K562 (cell line): ENCODE data around the gene JUN. TPM values are rescaled to one million over a fixed set of nuclear protein-coding genes. Genes with fewer than 3 reads are reported as not detected.

Experiments used
- CHD1 ChIP-seq: fragments of 200-600 bp; sonication (generic); IDR thresholded peaks from one replicate; pipeline ENCODE4 v1.6.1; 2012; ENCODE audit warnings: mild to moderate bottlenecking, moderate library complexity, low read length, inconsistent platforms
- KDM1A ChIP-seq, 2 experiments: fragments of 450-650 bp; IDR thresholded peaks; 2 replicates each; pipeline ENCODE4 v1.6.1; 2016; ENCODE audit warnings: mild to moderate bottlenecking in 2 of 2
- MTA3 ChIP-seq: fragments of 450-650 bp; formaldehyde crosslinking; IDR thresholded peaks from 2 replicates; pipeline ENCODE4 v1.6.1; 2017; ENCODE audit warnings: mild to moderate bottlenecking, borderline replicate concordance
- MYNN ChIP-seq, 2 experiments: sonication (generic); formaldehyde crosslinking in 1 of 2; IDR thresholded peaks; 2 replicates each; pipeline versions ENCODE4 v1.5.0 to v1.6.1; 2016 to 2020; ENCODE audit warnings: antibody characterized with exemption in 1 of 2, missing genetic modification reagents in 1 of 2
- NFIC ChIP-seq: fragments of 450-650 bp; IDR thresholded peaks from 2 replicates; pipeline ENCODE4 v1.6.1; 2017; ENCODE audit warnings: mild to moderate bottlenecking, inconsistent platforms
- NFIX ChIP-seq: fragments of 250-450 bp; sonication (Bioruptor Pico); IDR thresholded peaks from 2 replicates; pipeline ENCODE4 v1.4.0; 2020; ENCODE audit warnings: low read depth, mild to moderate bottlenecking, moderate library complexity
- PHF8 ChIP-seq: fragments of 200-600 bp; sonication (generic); IDR thresholded peaks from 2 replicates; pipeline ENCODE4 v1.6.1; 2012; ENCODE audit warnings: mixed run types, mild to moderate bottlenecking, inconsistent platforms, low read length, moderate library complexity, borderline replicate concordance
- RAD21 ChIP-seq, 2 experiments: fragments of 250-450 bp in 1 of 2; fragments of 450-650 bp in 1 of 2; sonication (Bioruptor Pico) in 1 of 2; formaldehyde crosslinking in 1 of 2; IDR thresholded peaks in 1 of 2; conservative IDR thresholded peaks in 1 of 2; 2 replicates each; pipeline versions ENCODE4 v1.4.0 to v1.8.0; 2020 to 2022; ENCODE audit warnings: mild to moderate bottlenecking in 2 of 2, moderate library complexity in 1 of 2
- RBFOX2 ChIP-seq: fragments of 200-400 bp; formaldehyde crosslinking; IDR thresholded peaks from 2 replicates; pipeline ENCODE4 v1.6.1; 2017; ENCODE audit warnings: low read depth, mild to moderate bottlenecking, low read length, moderate library complexity
- SOX6 ChIP-seq: fragments of 450-650 bp; IDR thresholded peaks from 2 replicates; pipeline ENCODE4 v1.6.1; 2014; ENCODE audit warnings: mild to moderate bottlenecking
- SP1 ChIP-seq: sonication (generic); formaldehyde crosslinking; IDR thresholded peaks from 2 replicates; pipeline ENCODE4 v1.8.1; 2022; ENCODE audit warnings: mild to moderate bottlenecking, missing genetic modification reagents
- XRCC5 ChIP-seq: fragments of 200-400 bp; formaldehyde crosslinking; IDR thresholded peaks from 2 replicates; pipeline ENCODE4 v1.6.1; 2017; ENCODE audit warnings: low read depth, mild to moderate bottlenecking, low read length
- ZEB2 ChIP-seq: fragments of 450-650 bp; IDR thresholded peaks from 2 replicates; pipeline ENCODE4 v1.6.1; 2016
- ZNF140 ChIP-seq: fragments of 250-450 bp; sonication (Bioruptor Pico); IDR thresholded peaks from 2 replicates; pipeline ENCODE4 v1.8.0; 2021; ENCODE audit warnings: moderate library complexity, mild to moderate bottlenecking, inconsistent platforms
- ZNF318 ChIP-seq, 2 experiments: fragments of 450-650 bp; IDR thresholded peaks; 2 replicates each; pipeline ENCODE4 v1.6.1; 2016; ENCODE audit warnings: mild to moderate bottlenecking in 2 of 2, borderline replicate concordance in 1 of 2, low read depth in 1 of 2, moderate library complexity in 1 of 2
- polyA plus RNA-seq, 8 experiments: library from polyadenylated mRNA; depleted of rRNA in 4 of 8; stranded (reverse) in 5 of 8; unstranded in 3 of 8; fragments of >200 nt; fragmentation: Nextera tagmentation in 2 of 8; fragmentation: Illumina TruSeq in 1 of 8; extraction: Ambion mirVana in 2 of 8; extraction: Trizol in 1 of 8; gene quantifications; 2 replicates each; pipeline versions ENCODE4 v1.2.1 to v1.2.3, GENCODE V29; 2011 to 2014; ENCODE audit warnings: inconsistent platforms in 1 of 8, missing spikeins in 1 of 8
- total RNA-seq, 7 experiments: library from RNA; depleted of rRNA in 6 of 7; stranded (reverse); fragments of >200 nt in 6 of 7; fragmentation: Illumina TruSeq in 2 of 7; extraction: Trizol in 2 of 7; gene quantifications; 2 replicates each; pipeline versions ENCODE4 v1.2.1 to v1.2.3, GENCODE V29; 2011 to 2021; ENCODE audit warnings: low replicate concordance in 1 of 7

The JUN gene
- total and polyA plus RNA-seq, 9 of the 15 experiments (the other 6 are each of a cell fraction or from before 2014, with no cell fraction given), result 0.32 to 23.4 (median 4.0) TPM

GRCh38 chr1:58781541-58782177 lies 2.2 kb downstream of the JUN start (continued):
- peak; percentile 72 for TF ChIP-seq RBFOX2
- TF ChIP-seq NFIX (CRISPR knock-in tag), result peak; percentile 56; the same call in 1 of the 2 replicates
- peak; percentile 7; the same call in 1 of the 2 replicates for TF ChIP-seq PHF8
- no peak for TF ChIP-seq ZNF140 (CRISPR knock-in tag)
- 0 out of 2 replicates have a peak, but pooled peaks have one; percentile 23 for TF ChIP-seq XRCC5
- TF ChIP-seq CHD1, result peak; percentile 31
- peak in 1 of 2 experiments; percentile 85; a peak in 1 of 4 replicates for TF ChIP-seq KDM1A (IDR thresholded peaks at IDR 0.05)
- peak; percentile 99 for TF ChIP-seq NFIC
- peak; percentile 82 for TF ChIP-seq MTA3
- TF ChIP-seq ZEB2, result no peak
- no peak for TF ChIP-seq ZNF318 (IDR thresholded peaks at IDR 0.05; ENCODE audit: borderline replicate concordance in 1 of 2, low read depth in 1 of 2)
- TF ChIP-seq RAD21 (CRISPR knock-in tag; conservative IDR thresholded peaks at IDR 0.05 in 1 of 2, IDR thresholded peaks at IDR 0.05 in 1 of 2), result peak; percentile 31 to 56; a peak in 3 of 4 replicates
- TF ChIP-seq SP1, result peak; percentile 27; the same call in 1 of the 2 replicates
- TF ChIP-seq MYNN (IDR thresholded peaks at IDR 0.05), result 0 out of 2 replicates have a peak, but pooled peaks have one; percentile 15
- TF ChIP-seq MYNN (CRISPR knock-in tag; IDR thresholded peaks at IDR 0.05), result no peak
- TF ChIP-seq SOX6, result peak; percentile 32; the same call in 1 of the 2 replicates
